Stimulated activated CD8-positive, alpha-beta memory T cell treated with anti-CD3 and anti-CD28 coated beads, Interleukin-12 subunit alpha, Interleukin-12 subunit beta, amount 100 ng/mL, for 24 hours (primary cell): Measurements from ENCODE around the gene NFIB.

ENCODE experiments used
- DNase-seq: peaks from one replicate; pipeline ENCODE4 v3.0.0-alpha.2; 2020; ENCODE audit errors: extremely low read depth

NFIB gene

DNA sequence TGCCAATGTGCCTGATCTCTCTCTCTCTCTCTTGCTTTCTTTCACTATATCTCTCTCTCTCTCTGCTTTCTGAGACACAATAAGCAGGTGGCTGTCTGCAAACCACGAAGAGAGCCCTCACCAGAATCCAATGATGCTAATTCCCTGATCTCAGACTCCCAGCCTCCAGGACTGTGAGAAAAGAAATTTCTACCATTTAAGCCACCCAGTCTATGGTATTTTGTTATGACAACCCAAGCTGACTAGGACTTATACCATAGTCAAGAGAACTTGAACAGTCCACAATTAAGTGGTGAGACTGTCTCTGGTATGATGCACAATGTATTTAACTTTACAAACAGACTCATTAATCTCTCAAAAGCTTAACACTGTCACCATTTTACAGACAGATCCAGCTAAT, 67.0 kb downstream of the NFIB start:
- DNase-seq = no peak

DNA sequence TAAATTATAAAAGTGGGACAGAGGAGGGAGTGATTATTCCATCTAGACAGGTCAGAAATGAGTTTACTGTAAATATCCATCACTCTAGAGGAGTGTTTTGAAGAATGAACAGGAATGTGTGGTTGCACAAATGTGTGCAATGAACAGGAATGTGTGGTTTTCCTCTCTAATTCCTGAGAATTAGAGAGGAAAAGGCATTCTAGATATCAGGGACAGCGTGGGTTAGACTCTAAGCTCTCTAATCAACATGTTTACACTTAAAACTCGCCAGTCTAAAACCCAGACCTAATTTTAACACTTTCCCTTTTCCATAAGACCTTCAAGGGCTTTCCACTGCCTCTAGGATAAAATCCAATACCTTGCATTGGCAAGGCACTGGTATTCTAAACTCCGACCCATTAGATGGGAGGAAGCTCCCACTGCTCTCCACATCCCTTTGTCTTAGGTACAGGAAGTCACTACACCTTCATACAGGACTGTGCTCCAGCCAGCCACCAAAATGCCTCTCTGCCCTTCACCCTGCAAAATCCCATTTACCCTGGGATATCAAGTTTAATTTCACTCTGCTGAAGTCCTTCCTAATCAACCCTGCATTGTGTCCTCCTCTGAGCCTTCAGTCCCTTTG, 67.9 kb downstream of the NFIB start:
- no peak for DNase-seq

DNA sequence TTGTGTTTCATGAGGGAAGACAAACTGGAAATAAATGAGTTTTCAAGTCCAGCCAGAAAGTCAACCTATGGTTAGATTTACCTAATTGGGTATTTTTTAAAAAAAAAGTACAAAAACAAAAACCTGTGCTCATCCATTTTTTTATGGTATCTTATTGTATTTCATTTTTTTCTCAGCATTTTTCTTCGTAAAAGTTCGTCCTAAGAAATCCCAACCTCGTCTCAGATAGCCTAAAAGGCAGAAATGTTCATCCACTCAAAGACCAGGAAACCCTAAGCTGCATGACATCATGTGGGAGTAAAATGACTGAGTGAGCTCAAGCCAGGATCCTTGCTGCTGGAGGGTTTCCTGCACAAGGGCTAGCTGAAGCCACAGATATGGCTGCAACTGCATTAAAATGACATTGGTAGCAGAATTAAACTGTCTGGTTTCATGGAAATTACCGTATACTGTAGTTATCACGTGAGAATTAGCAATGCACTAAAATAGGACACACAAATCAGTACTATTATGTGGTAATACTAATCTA, 70.4 kb downstream of the NFIB start:
- no peak for DNase-seq

DNA sequence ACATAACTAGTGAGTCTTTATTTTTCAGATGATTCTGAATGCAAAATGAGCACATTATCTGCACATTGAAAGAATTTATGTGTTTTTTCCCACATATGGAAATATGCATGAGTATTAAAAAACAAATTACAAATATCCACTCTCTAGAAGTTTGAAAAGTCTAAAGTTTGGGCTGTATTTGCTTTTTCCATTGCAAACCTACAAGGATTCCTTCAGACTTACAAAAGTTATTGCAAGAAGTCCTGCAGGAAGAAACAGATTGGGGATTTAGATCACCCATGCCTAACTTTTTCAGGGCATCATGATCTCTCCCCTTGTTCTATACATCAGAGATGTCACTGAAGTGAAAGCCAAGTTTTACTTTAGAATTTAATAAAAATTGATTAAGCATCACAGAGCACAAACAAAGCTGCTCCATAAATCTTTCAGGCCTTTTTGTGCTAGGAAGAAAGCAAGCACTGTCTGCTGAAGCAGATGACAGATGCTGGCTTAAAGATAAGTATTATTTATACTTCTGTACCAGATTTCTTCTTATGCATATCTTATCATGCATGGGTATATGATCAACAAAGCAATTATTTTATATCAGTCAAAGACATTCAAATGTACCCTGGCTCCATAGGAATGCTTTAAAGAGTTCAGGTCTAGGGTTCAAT, 71.7 kb downstream of the NFIB start:
- no peak for DNase-seq

DNA sequence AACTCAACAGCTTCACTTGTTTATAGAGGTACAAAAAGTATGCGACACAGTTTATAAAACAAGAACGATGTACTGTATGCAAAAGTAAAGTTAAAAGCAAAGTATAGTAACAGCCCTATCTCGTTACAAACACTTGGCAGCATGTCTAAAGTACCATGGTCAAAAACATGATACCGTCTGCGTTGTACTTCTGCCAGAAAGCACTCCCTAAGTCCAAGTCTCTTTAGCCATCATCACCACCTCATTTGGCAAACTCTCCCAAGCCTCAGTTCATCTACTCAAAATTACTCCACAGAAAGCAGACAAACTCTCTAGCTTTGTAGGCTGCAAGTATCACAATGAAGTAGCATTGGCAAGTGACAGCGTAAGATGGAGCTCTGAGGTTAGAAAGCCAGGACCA, 73.4 kb downstream of the NFIB start:
- DNase-seq = no peak

DNA sequence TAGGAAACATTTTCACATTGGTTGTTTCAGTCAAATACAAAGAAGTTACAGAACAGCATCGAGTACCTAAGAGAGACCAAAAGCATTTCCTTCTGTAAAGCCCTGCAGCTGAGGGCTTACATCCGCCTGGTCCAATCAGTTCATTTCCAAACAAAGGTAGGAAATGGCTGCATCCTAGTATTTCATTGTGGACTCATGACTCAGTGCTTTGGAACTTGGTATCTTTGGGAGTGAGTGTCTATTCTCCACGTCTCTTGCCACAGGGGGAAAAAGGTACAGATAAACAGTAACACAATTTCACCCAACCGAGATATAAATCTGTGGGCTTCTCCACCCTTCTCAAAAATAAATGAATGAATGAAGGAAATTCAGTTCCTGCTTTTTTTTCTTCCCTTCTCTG, 75.4 kb downstream of the NFIB start:
- DNase-seq = no peak

DNA sequence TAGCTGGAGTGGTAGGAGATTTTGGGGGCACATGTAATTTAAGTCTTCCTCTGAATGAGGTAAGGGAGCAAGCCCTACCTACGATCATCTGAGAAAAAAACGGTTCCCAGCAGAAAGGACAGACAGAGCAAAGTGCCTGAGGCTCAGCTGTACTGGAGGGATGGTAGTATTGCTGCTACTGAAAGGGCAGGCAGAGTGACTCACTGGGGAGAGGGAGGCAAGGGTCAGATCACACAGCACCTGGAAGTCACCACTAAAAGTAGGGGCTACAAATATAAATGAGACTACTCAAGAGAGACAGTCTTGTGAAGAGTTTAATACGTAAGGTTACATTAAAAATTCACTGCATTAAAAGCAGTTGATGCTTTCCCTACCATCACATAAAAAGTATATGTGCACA, 75.9 kb downstream of the NFIB start:
- no peak for DNase-seq

DNA sequence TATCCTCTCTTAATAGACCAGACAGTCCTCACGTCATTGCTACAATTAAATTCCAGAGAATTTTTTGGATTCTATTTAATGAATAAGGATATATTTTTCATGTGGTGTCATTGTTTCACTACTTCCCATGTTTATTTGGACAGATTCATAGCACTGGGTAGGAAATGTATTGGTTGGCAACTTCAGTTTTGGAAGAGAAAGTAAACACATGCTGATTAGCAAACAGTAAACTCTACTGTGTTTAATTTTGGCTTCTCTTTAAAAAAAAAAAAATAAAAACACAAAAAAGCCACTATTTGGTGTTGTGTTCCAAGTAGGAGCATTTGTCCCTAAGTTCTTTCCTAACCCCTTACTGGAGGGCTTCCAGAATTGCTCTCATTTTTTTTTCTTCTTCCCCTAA, 77.3 kb downstream of the NFIB start:
- DNase-seq = no peak

DNA sequence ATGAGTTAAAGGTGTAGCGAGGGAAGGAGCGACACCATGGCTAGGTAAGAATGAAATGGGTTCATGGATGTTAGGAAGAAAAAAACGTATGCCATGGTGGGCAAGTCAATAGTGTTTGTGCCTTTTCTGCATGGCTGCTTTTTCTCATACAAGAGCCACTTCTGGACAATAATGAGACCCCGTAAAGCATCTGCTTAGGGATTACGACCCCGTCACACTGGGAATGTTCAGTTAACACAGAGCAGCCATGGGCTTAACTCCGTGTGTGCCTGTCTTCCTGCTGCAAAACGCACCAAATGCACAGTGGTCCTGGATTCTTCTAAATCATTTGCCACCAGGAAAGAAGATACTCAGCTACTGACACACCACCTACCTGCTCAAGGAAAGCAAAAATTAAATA, 81.8 kb downstream of the NFIB start:
- no peak for DNase-seq

DNA sequence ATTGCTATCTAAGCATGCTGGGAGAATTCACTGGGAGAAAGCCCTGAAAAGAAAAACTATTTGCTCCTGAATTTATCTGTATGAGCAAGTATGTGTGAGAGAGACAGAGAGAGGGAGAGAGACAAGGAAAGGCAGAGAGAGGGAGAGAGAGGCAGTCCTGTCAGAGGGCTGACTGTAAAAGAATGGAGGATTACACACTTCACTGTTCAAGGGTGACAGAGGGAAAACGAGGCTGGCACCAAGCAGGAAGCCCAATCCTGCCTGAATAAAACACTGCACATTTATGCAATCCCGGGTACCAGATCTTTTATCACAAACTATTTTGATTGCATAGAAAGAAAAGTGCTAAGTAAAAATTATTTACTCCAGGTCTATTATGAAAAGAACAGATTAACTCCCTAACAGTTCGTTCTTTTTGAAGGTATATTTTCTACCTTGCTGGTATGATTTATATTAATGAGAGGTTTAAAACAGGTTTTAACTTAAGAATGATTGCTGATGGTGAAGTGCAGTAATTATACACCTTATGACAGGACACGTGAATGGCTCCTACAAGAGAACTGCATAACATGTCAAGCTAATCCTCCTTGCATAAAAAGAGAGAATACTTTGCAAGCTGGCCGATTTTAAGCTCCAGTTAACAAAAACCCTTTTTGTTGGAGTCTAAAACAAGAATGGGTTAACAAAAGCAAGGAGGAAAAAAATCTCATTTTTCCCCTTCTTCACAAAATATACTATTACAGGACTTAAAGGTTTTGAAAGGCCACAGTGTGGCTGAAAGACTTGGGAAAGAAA, 82.5 kb downstream of the NFIB start:
- no peak for DNase-seq

DNA sequence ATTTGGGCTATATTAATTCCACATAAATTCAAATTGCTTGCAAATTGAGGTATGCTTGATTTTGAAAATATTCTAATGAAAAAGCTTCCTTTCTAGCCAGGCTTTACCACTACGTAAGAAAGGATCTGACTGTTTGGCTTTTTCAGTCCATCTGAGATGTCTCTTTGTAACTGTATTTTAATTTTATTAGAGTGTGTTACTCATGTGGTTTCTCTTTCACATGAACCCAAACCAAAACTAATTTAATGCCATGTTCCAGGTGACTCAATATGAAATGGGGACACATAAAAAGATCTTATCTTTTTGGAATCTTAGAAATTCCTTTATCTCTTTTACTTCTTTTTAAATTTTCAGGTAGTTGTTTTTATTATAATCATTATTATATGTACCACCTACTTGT, 85.3 kb downstream of the NFIB start:
- no peak for DNase-seq

DNA sequence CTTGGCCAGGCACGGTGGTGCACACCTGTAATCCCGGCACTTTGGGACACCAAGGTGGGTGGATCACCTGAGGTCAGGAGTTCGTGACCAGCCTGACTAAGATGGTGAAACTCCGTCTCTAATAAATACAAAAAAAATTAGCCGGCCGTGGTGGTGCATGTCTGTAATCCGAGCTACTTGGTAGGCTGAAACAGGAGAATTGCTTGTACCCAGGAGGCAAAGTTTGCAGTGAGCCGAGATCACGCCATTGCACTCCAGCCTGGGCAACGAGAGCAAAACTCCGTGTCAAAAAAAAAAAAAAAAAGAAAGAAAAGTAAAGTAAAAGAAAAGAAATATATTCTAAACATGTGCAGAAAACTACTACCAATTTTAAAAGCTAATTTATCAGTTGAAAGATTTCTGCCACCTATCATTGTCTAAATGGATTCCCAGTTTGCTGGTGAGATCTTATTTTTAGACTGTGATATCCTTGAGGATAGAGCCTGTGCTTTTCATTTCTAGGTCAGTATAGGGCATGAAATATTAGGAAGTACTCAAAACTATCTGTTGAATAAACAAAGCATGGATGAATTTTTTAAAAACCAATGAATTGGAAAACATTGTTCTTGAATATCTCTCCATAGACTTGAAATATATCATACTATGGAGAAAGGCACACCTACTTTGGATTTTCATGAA, 86.9 kb downstream of the NFIB start:
- DNase-seq = no peak

DNA sequence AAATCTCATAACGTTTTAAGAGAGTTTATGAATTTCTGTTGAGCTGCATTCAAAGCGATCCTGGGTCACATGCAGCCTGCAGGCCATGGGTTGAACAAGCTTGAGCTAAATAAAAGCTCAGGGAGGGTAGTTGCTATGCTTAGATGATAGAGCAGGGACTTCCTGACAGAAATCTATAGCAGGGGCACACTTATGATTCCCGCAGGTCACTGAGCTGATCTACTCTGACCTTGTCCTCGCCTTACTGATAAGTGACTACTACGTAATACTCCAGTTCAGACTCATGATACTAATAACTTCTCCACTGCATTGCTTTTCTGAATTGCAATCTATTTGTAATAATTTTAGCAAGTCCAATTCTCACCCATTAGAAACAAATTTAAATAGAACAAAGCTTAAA, 90.9 kb downstream of the NFIB start:
- DNase-seq = no peak

DNA sequence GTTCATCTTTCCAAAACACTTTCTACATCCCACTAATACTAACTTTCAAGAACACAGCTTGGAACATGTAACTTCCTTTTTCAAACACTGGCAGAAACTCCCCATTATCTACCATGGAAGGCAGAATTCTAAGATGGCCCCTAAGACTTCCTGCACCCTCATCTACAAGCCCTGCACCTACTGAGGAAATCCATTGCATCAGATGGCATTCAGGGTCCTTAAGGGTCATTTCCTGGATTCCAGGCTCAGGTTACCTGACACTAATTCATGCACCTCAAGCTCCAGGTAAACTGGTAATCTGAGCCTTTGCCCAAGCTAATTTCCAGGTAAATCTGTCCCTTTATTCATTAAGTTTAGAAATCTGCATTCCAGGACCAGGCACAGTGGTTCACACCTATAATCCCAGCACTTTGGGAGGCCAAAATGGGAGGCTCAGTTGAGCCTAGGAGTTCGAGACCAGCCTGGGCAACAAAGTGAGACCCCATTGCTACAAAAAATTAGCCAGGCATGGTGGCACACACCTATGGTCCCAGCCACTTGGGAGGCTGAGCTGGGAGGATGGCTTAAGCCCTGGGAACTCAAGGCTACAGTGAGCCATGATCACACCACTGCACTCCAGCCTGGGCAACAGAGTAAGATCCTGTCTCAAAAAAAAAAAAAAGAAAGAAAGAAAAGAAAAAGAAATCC, 91.6 kb downstream of the NFIB start:
- DNase-seq = no peak

DNA sequence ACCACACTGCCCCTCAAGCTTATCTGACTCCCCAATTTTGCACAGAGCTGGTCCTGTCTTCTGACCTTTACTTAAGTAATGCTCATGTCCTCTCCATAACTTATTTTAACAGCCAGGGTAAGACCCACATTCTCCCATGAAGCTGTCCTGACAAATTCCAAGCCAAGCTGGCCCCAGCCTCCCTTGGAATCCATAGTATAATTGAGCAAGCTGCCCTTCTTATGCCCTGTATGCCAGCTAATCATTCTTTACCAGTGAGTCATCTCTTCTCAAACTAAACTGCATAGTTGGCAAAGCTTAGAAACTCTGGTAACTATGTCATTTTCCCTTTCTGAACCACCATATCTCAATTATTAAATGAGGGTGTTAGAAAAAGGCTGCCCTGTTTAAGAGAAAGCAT, 92.4 kb downstream of the NFIB start:
- DNase-seq = no peak

DNA sequence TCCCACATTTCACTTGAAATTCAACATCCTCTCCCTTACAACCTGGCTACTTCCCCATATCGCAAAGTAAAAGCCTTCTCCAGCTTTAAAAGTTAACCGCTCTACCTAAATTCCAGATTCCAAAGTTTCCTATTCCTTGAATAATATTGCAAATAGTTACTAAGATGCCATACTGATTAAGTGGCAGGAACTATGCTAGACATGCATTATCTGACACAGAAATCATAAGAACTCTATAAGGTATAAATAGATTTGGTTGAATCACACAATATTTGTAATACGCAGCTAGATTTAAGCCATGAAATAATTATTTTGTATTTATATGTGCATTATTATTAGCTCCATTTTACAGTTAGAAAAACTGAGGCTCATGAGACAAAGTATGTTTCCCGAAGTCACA, 92.8 kb downstream of the NFIB start:
- DNase-seq = no peak

DNA sequence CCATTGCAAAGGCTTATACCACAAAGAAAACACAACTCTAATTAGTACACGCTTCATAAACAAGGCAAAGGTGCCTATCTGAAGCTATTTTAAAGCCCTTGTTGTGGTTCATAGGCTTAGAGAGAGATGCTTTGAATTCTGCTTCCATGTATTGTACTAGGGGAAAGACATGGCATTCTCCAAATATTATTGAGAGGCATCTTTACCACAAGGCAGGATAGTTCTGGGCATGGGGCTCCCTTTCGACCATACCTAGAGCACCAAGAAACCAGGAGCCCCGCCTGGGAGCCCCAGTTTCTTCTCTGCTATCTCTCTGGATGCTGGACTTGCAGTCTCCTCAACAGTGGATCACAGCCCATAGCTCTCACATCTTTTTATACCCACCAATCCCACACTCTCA, 93.7 kb downstream of the NFIB start:
- no peak for DNase-seq

DNA sequence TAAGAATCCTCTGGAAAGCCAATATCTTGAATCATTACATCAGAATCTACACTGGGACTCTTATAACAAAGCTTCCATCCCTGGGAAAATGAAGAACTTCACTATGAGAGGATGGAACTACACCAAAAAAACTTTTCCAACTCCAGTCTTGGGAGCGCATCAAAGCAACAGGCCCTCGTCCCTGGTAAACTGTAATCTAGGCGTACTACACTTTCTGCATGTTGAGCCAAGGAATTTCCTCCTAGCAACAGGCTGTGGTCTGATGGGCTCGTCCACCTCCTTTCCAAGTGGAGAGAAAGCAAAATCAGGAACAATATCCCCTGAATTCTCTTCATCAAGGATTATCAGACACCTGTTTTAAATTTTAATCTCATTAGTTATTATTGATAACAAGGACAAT, 94.1 kb downstream of the NFIB start:
- no peak for DNase-seq

DNA sequence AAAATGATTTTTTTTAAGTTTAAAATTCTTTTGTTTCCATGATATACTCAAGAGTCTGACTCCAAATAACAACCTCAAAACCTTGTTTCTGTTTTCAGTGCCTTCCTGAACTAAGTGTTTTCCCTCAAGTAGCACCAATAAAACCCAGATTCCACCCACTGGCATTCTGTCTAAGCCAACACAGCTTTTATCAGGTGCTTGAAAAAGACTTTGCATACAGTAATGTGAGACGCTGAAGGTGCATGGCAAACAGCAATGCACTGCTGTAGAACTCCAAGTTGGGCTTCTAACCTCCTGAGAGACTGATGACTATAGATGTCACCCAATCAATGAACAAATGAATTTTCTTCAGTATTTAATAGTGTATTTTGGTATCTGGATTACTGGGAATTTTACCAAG, 95.7 kb downstream of the NFIB start:
- no peak for DNase-seq

DNA sequence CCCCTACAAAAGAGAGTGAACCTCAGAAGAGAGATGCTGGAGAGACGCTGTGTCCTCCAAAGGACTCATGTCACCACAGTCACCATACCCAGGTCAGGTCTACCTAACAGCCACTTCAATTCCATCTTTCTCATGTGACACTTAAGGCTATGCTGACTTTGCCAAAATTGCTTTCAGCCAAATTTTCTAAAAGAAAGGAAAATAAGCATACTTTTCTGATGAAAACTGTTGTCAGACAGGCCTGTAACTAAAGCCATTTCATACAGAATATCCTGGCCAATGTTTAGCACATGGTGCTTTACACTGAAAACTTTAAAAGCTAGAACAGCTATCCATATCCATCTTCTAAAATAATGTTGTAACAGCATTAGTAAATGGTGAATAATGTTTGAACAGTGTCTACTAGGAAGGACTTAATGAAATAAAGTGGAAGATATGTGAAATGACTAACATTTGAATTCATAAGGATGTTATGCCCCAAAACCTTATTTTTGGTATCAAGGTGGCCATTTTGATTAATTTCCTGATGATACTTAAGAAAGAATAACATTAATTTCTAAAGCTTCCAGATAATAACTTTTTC, 97.2 kb downstream of the NFIB start:
- no peak for DNase-seq

DNA sequence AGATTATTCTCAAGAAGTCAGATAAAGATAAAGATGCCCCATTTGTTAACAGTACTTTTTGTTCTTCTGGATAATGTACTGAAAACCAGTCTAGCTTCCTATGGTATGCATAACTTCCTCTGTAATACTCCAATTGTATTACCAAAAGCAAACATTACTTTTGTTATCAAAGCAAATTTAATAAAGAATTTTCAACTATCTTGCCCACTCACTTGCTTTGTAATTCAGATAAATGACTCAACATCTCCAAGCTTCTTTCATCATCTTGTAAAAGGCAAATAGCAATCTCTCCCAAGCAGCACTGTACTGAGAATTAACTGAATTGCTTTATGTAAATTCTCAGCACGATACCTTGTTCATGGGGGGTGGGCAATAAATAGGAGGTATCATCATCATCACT, 98.3 kb downstream of the NFIB start:
- no peak for DNase-seq

DNA sequence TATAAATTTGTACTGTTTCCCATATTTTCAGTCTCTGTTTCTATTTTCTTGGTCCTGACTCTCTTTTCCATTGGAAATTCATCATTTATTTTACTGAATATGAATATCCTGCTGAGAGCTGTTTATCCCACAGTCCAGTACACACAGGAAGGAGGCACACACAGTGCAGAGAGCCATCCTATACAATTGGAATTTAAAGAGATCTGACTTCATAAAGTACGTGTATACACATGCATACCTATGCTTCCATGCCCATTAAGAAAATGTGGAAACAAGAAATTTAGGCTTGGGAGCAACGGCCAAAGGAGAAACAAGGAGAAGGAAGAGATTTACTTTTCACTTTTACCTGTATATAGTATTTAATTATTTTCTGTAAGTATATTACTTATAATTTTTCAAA, 99.2 kb downstream of the NFIB start:
- no peak for DNase-seq
